ENCODE results near the gene PSD2.

Gene PSD2

DNA sequence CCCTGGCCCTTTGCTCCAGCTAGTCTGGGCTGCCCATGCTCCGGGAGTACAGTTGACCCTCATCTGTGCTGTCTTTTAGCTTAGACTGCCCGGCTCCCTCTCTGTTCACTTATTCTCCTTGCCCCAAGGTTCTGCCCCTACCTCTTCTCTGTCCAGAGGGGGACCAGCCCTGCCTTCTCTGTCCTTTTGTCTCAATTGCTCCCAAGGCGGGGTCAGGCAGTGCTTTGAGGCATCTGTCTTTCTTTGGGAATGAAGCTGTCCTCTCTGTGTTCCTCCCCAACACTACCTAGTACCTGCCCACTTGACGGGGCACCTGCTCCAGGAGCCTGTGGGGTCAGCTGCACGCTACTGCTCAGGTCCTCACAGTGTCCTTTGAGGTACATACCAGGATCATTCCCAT, 59.3 kb downstream of the PSD2 start:
- Mint-ChIP-seq H3K27me3 (no peaks in the 10 kb centered on the region), H3K4me3 (no peak overlapping the region), H3K4me1 (no peaks in the 10 kb centered on the region), H3K9me3 (no peaks in the 10 kb centered on the region), H3K27ac (no peak overlapping the region), H3K36me3 (ENCODE audit: low read depth) (no peaks in the 10 kb centered on the region)
- DNase-seq (no peak), ATAC-seq (no peak)

DNA sequence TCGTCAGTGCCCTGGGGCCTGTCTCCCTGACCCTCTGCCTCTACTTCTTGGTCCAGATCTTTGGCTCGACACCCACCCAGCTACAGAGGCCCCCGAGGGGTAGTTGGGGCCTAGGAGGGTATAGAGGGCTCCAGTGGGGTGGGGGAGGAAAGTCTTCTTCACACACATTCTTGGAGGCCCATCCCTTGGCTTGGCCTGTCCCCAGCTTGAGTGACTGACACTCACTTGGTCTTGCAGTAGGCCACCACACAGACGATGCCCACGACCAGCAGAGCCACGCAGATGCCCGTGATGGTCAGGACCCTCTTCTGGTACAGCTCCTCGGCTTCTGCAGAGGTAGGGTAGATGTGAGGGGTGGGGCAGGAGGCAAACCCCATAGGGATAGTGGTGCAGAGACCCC, 59.8 kb downstream of the PSD2 start:
- Mint-ChIP-seq H3K4me1 (no peaks in the 10 kb centered on the region), H3K27ac (no peak overlapping the region), H3K9me3 (no peaks in the 10 kb centered on the region), H3K27me3 (no peaks in the 10 kb centered on the region), H3K4me3 (no peak overlapping the region), H3K36me3 (ENCODE audit: low read depth) (no peaks in the 10 kb centered on the region)
- ATAC-seq (no peak), DNase-seq (no peak)

DNA sequence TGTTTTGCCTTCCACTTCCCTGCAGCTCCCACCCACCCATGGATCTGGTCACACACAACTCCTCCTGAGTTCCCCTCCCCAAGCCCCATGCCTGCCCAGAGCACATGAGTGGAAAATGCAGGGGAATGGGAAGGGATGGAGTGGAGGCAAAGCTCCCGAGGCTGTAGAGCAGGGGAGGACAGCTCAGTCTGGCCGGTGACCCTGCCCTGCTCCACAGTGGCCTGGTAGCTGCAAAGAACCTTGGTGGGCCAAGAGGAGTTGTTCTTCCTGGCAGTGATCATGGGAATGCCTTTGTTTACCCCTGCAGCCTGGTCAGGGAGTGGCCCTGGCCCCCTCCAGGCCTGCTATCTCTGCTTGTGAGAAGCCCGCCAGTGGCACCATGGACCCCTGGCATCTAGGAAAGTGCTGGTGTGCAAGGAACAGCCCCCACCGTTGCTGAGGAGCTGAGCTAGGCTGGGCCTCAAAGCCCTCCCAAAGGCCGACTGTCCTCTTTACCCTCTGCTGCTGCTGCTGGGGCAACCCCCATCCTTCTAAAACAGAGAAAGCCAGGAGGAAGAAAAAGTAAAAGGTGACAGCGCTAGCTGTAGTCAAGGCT, 60.4 kb downstream of the PSD2 start:
- Mint-ChIP-seq H3K27ac (no peak overlapping the region), H3K4me1 (no peaks in the 10 kb centered on the region), H3K9me3 (no peaks in the 10 kb centered on the region), H3K4me3 (no peak overlapping the region), H3K27me3 (no peaks in the 10 kb centered on the region), H3K36me3 (ENCODE audit: low read depth) (no peaks in the 10 kb centered on the region)
- no peak for ATAC-seq
- no peak for DNase-seq

DNA sequence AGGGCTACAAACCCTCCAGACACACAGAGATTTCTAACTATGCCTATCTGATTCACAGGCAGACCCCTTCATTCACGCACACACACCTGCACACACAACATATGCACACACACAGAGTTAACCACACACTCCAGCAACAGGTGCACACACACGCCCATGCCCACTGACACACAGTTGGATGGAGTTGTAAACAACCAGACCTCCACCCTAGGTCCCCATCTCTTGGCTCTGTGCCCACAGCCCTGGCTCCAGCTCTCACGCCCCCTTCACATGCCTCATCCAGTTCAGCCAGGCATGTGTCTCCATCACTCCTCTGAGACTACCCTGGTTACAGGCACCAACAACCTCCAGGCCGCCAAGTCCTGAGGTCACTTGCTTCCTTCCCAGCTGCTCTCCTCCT, 61.1 kb downstream of the PSD2 start:
- H3K4me3 Mint-ChIP-seq = no peak overlapping the region
- ATAC-seq (no peak), DNase-seq (no peak)
- no peaks in the 10 kb centered on the region for H3K4me1 Mint-ChIP-seq
- no peaks in the 10 kb centered on the region for H3K36me3 Mint-ChIP-seq (ENCODE audit: low read depth)
- no peaks in the 10 kb centered on the region for H3K27me3 Mint-ChIP-seq
- no peak overlapping the region for H3K27ac Mint-ChIP-seq
- H3K9me3 Mint-ChIP-seq = no peaks in the 10 kb centered on the region

DNA sequence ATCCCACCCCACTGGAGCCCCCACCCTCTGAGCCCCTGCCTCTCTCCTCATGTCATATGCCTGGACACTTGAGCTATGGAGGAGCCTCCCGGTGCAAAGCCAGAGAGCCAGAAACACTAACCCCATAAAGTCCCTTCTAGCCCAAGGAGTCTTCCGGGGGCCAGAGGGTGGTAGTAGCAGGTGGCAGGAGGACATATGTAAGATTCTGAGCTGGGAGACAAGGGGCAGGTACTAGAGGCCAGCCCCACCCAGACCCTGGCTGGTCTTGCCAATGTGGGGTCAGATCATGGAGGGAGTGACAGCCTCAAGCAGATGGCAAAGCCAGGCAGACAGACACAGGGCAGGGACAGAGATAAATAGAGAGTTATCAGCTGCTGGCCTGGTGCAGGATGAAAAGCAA, 63.4 kb downstream of the PSD2 start:
- DNase-seq (no peak), ATAC-seq (no peak)
- H3K27ac Mint-ChIP-seq = no peak overlapping the region

DNA sequence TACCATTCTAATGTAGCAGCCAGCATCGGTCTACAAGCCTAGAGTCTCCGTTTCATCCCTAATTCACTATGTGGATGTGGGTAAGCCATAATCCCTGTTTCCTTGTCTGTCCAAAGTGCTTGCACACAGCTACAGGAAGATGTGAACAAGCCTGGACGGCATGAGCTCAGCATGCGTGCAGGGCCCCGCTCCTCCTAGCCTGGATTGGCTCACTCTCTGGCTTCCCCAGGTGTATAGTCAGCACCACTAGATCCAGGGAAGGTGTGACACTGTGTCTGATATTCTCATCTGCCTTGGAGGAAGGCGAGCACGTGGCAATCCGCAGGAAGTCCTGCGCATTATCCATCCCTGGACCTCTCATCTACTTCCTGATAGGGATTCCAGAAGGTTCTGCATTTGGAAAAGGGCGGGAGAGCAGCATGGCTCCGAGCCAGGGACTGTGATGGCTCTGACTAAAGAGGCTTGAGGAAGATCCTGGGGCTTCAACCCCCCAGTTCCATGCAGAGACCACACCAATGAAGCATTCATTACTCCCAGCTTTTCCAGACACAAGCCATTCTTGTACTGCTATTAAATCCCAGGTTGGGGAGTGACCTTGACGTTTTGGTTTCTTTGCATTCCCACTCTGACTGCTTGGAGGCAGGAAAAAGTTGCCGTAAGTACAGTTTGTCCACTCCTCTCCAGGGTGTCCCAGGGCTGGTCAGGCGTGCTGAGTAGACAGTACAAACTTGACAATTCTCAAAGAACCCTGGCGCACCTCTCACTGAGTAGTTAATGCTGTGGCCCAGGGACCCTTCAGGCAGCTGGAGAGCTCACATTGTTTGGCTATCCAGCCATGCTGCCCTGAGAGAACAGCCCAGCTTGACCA, 65.6 kb downstream of the PSD2 start:
- Mint-ChIP-seq H3K27me3 (peaks cover 5% of the 10 kb centered on the region), H3K9me3 (no peaks in the 10 kb centered on the region), H3K4me1 (no peaks in the 10 kb centered on the region), H3K4me3 (no peak overlapping the region), H3K36me3 (ENCODE audit: low read depth) (no peaks in the 10 kb centered on the region), H3K27ac (no peak overlapping the region)
- no peak for ATAC-seq
- DNase-seq = no peak

More for the DNA sequence above, 63.4 kb downstream of the PSD2 start:
- H3K4me1 Mint-ChIP-seq = no peaks in the 10 kb centered on the region
- H3K36me3 Mint-ChIP-seq (ENCODE audit: low read depth) = no peaks in the 10 kb centered on the region
- H3K27me3 Mint-ChIP-seq = no peaks in the 10 kb centered on the region
- no peaks in the 10 kb centered on the region for H3K9me3 Mint-ChIP-seq
- no peak overlapping the region for H3K4me3 Mint-ChIP-seq

DNA sequence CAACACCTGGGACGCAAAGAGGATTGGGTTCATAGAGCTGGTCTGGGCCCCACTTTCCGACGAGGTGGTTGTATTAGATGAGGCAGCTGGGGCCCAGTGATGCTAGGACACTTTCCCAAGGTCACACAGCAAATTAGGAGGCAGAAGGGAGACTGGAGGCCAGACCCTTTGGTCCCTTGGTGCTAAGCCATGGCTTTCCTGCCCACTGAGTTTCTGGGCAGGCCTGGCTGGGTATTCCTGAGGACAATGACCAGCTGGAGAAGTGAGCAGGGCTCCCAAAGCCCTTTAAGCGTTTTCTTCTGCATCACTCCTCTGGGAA, 66.2 kb downstream of the PSD2 start:
- Mint-ChIP-seq H3K9me3 (no peaks in the 10 kb centered on the region), H3K27me3 (peaks cover 7% of the 10 kb centered on the region)
- no peak for DNase-seq

DNA sequence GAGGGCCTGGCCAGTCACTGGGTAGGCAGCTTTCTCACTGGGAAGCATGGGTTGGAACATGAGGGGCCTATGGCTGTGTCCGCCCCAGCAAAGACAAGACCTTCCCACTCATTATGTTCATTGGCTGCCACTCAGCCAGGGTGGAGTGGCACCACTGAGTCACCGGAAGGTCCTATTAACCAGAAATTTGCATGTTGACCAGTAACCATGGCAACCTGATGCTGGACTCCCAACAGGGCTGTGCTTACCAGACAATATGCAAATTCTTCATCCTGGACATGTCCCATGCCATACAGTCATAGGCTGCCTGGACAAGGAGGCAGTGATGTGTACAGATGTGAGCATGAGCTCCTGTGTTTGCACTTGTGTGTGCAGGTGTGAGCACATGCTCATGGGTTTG, 66.7 kb downstream of the PSD2 start:
- no peaks in the 10 kb centered on the region for H3K36me3 Mint-ChIP-seq (ENCODE audit: low read depth)
- H3K9me3 Mint-ChIP-seq = no peaks in the 10 kb centered on the region
- H3K4me3 Mint-ChIP-seq = no peak overlapping the region
- no peak overlapping the region for H3K27ac Mint-ChIP-seq
- peak; percentile 38 for ATAC-seq
- no peaks in the 10 kb centered on the region for H3K4me1 Mint-ChIP-seq
- DNase-seq = no peak
- peaks cover 7% of the 10 kb centered on the region for H3K27me3 Mint-ChIP-seq

More for the DNA sequence above, 66.2 kb downstream of the PSD2 start:
- Mint-ChIP-seq H3K4me1 (no peaks in the 10 kb centered on the region), H3K4me3 (no peak overlapping the region), H3K36me3 (ENCODE audit: low read depth) (no peaks in the 10 kb centered on the region), H3K27ac (no peak overlapping the region)
- ATAC-seq = no peak

DNA sequence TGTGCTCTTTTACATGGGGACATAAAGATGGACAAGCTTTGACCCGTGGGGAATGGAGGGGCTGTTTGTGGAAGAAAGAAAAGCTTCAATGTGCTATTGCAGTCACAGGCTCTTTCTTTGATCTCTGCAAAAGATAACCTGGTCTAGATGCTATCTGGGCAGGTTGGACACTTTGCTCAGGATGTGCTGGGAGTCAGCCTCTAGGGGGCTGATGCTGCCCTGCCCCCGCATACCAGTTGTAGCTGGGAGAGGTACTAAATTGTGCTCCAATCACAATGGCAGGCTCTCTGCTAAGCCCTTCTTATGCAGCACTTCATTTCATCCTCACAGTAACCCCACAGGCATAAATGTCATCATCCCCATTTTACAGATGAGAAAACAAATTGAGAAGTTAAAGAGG, 67.2 kb downstream of the PSD2 start:
- Mint-ChIP-seq H3K36me3 (ENCODE audit: low read depth) (no peaks in the 10 kb centered on the region), H3K4me3 (no peak overlapping the region), H3K27ac (no peak overlapping the region), H3K4me1 (no peaks in the 10 kb centered on the region), H3K27me3 (peaks cover 7% of the 10 kb centered on the region), H3K9me3 (no peaks in the 10 kb centered on the region)
- ATAC-seq = no peak
- DNase-seq = no peak

DNA sequence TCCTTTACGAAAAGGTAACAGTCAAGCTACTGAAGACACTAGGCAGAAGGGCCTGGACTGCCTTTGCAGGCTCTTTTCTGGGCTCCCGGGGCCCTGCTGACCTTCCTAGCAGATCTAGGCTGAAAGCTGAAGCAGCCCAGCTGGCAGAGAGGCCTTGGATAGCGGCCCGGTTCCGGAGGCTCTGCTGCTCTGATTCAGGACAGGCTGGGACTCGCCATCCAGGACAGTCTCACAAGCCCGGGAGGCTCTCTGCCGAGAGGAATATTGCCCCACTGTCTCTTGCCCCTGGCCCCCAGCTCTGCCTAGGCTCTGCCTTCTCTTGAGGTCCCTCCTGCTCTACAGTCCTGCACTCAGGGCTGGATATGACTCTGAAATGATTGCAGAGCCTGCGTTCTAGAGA, 67.8 kb downstream of the PSD2 start:
- H3K4me1 Mint-ChIP-seq = no peaks in the 10 kb centered on the region

DNA sequence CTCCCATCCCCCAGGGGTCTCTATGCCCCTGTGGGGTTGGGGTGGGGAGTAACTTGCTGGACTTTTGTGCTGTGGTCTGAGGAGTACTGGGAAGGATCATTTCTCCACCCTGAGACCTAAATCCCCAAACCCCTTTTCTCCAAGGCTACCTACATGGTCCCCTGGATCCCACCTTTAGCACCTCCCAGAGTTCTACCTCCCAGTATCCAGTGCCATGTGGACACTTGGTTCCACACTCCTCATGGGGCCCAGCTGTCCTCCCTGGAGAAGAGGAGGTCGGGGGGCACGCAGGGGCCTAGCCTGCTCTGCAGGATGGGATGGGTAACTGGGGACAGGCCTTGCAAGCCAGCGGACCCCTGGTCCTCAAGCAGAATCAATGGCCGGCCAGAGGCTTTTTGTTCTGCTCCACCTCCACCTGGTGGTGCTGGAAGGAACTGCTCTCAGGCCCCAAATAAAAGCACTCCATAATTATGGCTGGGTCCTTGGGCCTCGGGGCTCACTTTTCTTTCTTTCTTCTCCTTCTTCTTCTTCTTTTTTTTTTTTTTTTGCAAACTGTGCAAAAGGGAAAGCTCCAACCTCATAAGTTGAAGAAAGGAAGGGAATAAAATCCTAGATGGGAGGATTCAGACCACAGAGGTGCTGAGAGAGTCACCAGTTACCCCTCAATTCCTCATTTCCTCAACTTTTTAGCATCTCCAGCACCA, 68.4 kb downstream of the PSD2 start:
- Mint-ChIP-seq H3K36me3 (ENCODE audit: low read depth) (no peaks in the 10 kb centered on the region), H3K4me1 (no peaks in the 10 kb centered on the region), H3K4me3 (no peak overlapping the region), H3K27me3 (peaks cover 7% of the 10 kb centered on the region), H3K9me3 (no peaks in the 10 kb centered on the region), H3K27ac (no peak overlapping the region)
- DNase-seq (peak; percentile 68), ATAC-seq (no peak)

More for the DNA sequence above, 67.8 kb downstream of the PSD2 start:
- Mint-ChIP-seq H3K9me3 (no peaks in the 10 kb centered on the region), H3K27ac (no peak overlapping the region), H3K4me3 (no peak overlapping the region), H3K36me3 (ENCODE audit: low read depth) (no peaks in the 10 kb centered on the region), H3K27me3 (peaks cover 7% of the 10 kb centered on the region)
- ATAC-seq (no peak), DNase-seq (no peak)

DNA sequence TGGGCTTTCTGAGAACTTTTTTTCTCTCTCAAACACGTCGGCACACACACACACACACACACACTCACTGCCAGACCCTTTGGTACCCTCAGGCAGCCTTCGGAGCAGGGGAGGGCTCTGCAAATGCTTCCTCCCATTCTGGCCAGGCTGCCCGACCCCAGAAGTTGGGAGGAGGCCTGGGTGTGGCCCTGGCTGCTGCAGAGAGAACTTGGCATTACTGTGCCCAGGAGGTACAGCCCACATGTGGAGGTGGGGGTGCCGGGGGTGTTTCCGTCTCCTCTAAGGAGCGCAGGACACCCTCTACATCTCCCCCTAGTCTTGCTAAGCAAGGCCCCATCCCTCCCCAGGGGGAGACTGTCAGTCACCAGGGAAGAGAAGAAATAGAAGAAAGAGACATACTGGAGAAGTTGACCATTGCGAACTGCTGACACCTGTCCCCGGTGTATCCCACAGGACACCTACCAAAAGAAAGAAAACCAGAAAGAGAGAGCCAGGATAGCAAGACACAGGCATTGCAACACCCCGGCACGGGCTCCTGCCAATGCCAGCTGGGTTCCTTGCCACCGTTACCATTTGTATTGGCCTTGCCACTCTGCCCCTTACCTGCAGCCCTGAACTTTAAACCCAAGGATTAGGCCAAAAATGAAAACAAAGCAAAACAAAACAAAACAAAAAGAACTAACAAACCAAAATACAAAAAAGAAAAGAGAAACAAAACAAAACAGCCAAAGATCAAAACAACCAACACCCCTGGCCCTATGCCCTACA, 69.3 kb downstream of the PSD2 start:
- no peak for ATAC-seq
- no peak for DNase-seq
- H3K27me3 Mint-ChIP-seq = peaks cover 7% of the 10 kb centered on the region
- no peak overlapping the region for H3K4me3 Mint-ChIP-seq
- H3K9me3 Mint-ChIP-seq = no peaks in the 10 kb centered on the region
- no peaks in the 10 kb centered on the region for H3K36me3 Mint-ChIP-seq (ENCODE audit: low read depth)
- H3K27ac Mint-ChIP-seq = no peak overlapping the region
- H3K4me1 Mint-ChIP-seq = no peaks in the 10 kb centered on the region

DNA sequence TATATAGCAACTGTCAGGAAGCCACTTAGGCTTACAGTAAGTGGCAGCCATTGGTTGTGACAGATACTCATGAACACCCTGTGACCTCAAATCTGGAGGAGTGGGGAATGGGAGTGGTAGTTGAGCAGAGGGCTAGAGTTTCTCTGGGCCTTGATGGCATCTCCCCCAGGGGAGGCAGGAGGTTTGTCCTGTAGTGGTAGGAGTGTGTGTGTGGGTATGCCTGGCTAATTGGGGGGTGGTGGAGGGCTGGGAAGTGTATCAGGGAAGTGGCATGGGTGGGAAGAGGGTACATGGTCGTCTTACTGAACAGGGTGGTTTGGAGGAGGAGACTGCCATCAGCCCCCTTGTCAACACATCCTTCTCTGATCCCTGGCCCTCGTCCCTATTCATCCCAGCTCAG, 71.5 kb downstream of the PSD2 start:
- peaks cover 7% of the 10 kb centered on the region for H3K27me3 Mint-ChIP-seq
- DNase-seq = no peak
- no peaks in the 10 kb centered on the region for H3K4me1 Mint-ChIP-seq
- H3K27ac Mint-ChIP-seq = no peak overlapping the region
- no peaks in the 10 kb centered on the region for H3K36me3 Mint-ChIP-seq (ENCODE audit: low read depth)
- no peak for ATAC-seq
- H3K9me3 Mint-ChIP-seq = no peaks in the 10 kb centered on the region
- H3K4me3 Mint-ChIP-seq = no peak overlapping the region

DNA sequence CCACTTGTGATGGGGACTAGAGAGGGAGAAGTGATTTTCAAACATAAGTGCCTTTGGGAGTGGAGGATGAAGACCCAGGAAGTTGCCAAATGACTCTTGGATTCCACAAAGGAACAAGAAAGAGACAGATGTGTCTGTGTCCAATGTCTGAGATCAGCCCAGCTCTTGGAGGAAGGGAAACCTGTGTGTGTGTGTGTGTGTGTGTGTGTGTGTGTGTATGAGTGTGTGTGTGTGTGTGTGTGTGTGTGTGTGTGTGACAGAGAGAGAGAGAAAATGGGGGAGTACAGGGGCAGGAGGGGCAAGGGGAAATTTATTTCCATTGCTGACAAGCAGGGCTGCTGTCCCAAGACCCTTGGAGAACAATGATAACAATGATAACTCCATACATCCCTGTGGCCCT, 72.0 kb downstream of the PSD2 start:
- H3K27ac Mint-ChIP-seq = no peak overlapping the region

More for the DNA sequence above, 72.0 kb downstream of the PSD2 start:
- H3K27me3 Mint-ChIP-seq = peaks cover 8% of the 10 kb centered on the region
- no peaks in the 10 kb centered on the region for H3K4me1 Mint-ChIP-seq
- DNase-seq = no peak
- no peak for ATAC-seq
- H3K4me3 Mint-ChIP-seq = no peak overlapping the region
- H3K9me3 Mint-ChIP-seq = no peaks in the 10 kb centered on the region
- H3K36me3 Mint-ChIP-seq (ENCODE audit: low read depth) = no peaks in the 10 kb centered on the region

Measured in activated naive CD8-positive, alpha-beta T cell treated with anti-CD3 and anti-CD28 coated beads, Interleukin-2, amount 50 U/mL, for 24 hours (primary cell).